Smooth muscle cell (in vitro differentiated cells): ENCODE measurements around the gene RAB3C. TPM values are rescaled to one million over a fixed set of nuclear protein-coding genes. Genes with fewer than 3 reads are reported as not detected.

ENCODE experiments used
- DNase-seq: peaks from one replicate; lab custom pipeline; 2025; ENCODE audit not compliant: unreplicated experiment; lab: John Stamatoyannopoulos, UW
- H2AFZ ChIP-seq: fragments of 200-600 bp; sonication (generic); 2 replicates; pipeline ENCODE4 v1.6.0; 2016; ENCODE audit warnings: antibody characterized with exemption, low read depth, mild to moderate bottlenecking
- H3F3A ChIP-seq: fragments of 200-600 bp; sonication (generic); 2 replicates; pipeline ENCODE4 v1.6.0; 2017; ENCODE audit warnings: antibody characterized with exemption, low read depth
- H3K27ac ChIP-seq: fragments of 200-600 bp; sonication (generic); 2 replicates; pipeline ENCODE4 v1.5.1; 2016; ENCODE audit warnings: low read depth, mild to moderate bottlenecking
- H3K27me3 ChIP-seq: fragments of 200-600 bp; sonication (generic); 2 replicates; pipeline ENCODE4 v1.6.1; 2016; ENCODE audit warnings: low read depth, mild to moderate bottlenecking
- H3K36me3 ChIP-seq: fragments of 200-600 bp; sonication (generic); 2 replicates; pipeline ENCODE4 v1.5.1; 2016; ENCODE audit warnings: low read depth
- H3K4me1 ChIP-seq: fragments of 200-600 bp; sonication (generic); 2 replicates; pipeline ENCODE4 v1.5.1; 2016; ENCODE audit warnings: low read depth
- H3K4me2 ChIP-seq: fragments of 200-600 bp; sonication (generic); 2 replicates; pipeline ENCODE4 v1.6.0; 2016; ENCODE audit warnings: mild to moderate bottlenecking
- H3K4me3 ChIP-seq: fragments of 200-600 bp; sonication (generic); 2 replicates; pipeline ENCODE4 v1.5.1; 2016; ENCODE audit warnings: mild to moderate bottlenecking
- H3K79me2 ChIP-seq: fragments of 200-600 bp; sonication (generic); 2 replicates; pipeline ENCODE4 v1.6.0; 2016; ENCODE audit warnings: low read depth, mild to moderate bottlenecking
- H3K9ac ChIP-seq: fragments of 200-600 bp; sonication (generic); 2 replicates; pipeline ENCODE4 v1.6.0; 2016; ENCODE audit warnings: low read depth
- H3K9me3 ChIP-seq: fragments of 200-600 bp; sonication (generic); replicated peaks from 2 replicates; pipeline ENCODE4 v1.5.1; 2016; ENCODE audit warnings: low read depth
- H4K20me1 ChIP-seq: fragments of 200-600 bp; sonication (generic); 2 replicates; pipeline ENCODE4 v1.6.0; 2016; ENCODE audit warnings: low read depth
- WGBS: methylation state at CpG from one replicate; pipeline ENCODE4 v1.1.7; 2016; ENCODE audit warnings: low lambda C conversion rate; 5-methylcytosine and 5-hydroxymethylcytosine counted together
- polyA plus RNA-seq: library from polyadenylated mRNA; unstranded; fragments of >200 nt; fragmentation: Nextera tagmentation; extraction: Ambion mirVana; gene quantifications from 2 replicates; pipeline ENCODE4 v1.2.1, GENCODE V29; 2016
- total RNA-seq: library from RNA; depleted of rRNA; stranded (reverse); fragments of >200 nt; gene quantifications from 2 replicates; pipeline ENCODE4 v1.2.3, GENCODE V29; 2014
- TF ChIP-seq, protein P1 (sequence below): fragments of 200-600 bp; sonication (generic); IDR thresholded peaks from 2 replicates; pipeline ENCODE4 v1.5.1; 2017; ENCODE audit warnings: borderline replicate concordance, mild to moderate bottlenecking, antibody characterized with exemption; ENCODE audit not compliant: insufficient read depth, poor library complexity, severe bottlenecking

RAB3C gene
- total and polyA plus RNA-seq, 2 experiments from 2014 or later: 0.10 to 1.1 TPM

DNA sequence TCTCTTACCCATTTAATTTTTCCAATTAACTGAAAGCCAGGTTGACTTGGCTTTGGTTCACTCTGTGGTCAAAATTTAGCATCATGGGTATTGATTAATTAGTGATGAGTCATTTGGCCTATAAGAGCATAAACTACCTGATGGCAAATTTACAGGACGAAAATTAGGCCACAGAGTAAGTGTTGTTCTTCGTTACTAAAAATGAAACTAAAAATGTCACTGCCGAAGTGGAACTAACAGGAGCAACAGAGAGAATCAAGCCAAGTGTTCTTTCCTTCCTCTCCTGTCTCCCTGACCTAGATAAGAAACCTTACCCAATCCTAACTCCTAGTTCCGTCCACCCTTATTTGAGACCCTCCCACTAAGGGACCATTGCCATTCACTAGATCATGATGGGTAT, 176.9 kb downstream of the RAB3C start:
- H3K27me3 ChIP-seq: no peaks in the 10 kb centered on the region
- H3K4me1 ChIP-seq: no peaks in the 10 kb centered on the region
- H3K79me2 ChIP-seq: no peaks in the 10 kb centered on the region
- no peaks in the 10 kb centered on the region for H4K20me1 ChIP-seq
- no peak overlapping the region for H3K27ac ChIP-seq
- H3K9me3 ChIP-seq: no peaks in the 10 kb centered on the region
- H3K4me2 ChIP-seq: no peak overlapping the region
- DNase-seq: no peak
- no peaks in the 10 kb centered on the region for H3F3A ChIP-seq
- H3K36me3 ChIP-seq: no peaks in the 10 kb centered on the region
- H3K9ac ChIP-seq: no peak overlapping the region
- H2AFZ ChIP-seq: no peak overlapping the region
- WGBS: 88% methylated on average over 4 of the region's 4 CpGs
- TF ChIP-seq, protein P1, sequence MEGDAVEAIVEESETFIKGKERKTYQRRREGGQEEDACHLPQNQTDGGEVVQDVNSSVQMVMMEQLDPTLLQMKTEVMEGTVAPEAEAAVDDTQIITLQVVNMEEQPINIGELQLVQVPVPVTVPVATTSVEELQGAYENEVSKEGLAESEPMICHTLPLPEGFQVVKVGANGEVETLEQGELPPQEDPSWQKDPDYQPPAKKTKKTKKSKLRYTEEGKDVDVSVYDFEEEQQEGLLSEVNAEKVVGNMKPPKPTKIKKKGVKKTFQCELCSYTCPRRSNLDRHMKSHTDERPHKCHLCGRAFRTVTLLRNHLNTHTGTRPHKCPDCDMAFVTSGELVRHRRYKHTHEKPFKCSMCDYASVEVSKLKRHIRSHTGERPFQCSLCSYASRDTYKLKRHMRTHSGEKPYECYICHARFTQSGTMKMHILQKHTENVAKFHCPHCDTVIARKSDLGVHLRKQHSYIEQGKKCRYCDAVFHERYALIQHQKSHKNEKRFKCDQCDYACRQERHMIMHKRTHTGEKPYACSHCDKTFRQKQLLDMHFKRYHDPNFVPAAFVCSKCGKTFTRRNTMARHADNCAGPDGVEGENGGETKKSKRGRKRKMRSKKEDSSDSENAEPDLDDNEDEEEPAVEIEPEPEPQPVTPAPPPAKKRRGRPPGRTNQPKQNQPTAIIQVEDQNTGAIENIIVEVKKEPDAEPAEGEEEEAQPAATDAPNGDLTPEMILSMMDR: no peak
- no peak overlapping the region for H3K4me3 ChIP-seq

DNA sequence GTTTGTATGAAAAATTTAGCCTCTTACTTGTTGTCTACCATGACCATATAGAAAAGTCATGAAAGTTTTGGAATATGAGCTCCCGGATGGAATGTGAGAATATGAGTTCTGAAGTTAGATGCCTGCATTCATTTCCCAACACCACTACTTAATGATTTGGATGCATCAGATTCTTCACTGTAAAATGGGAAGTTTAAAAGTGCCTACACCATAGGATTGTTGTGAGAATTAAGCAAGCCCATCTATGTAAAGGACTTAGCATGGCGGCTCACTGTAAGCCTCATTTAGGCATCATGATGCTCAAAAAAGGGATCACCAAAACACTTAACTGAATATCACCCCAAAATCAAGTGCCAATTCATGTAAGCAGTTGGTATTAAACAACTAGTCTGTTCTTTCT, 177.3 kb downstream of the RAB3C start:
- H3K4me2 ChIP-seq: no peak overlapping the region
- no peak overlapping the region for H2AFZ ChIP-seq
- no peak for DNase-seq
- H3K4me3 ChIP-seq: no peak overlapping the region
- no peaks in the 10 kb centered on the region for H3K27me3 ChIP-seq
- H3K36me3 ChIP-seq: no peaks in the 10 kb centered on the region
- no peak overlapping the region for H3K9ac ChIP-seq
- no peaks in the 10 kb centered on the region for H3K79me2 ChIP-seq
- 98% methylated on average over 2 of the region's 2 CpGs for WGBS
- H3K9me3 ChIP-seq: no peaks in the 10 kb centered on the region
- TF ChIP-seq, protein P1: no peak
- H3F3A ChIP-seq: no peaks in the 10 kb centered on the region
- no peak overlapping the region for H3K27ac ChIP-seq
- no peaks in the 10 kb centered on the region for H4K20me1 ChIP-seq
- no peaks in the 10 kb centered on the region for H3K4me1 ChIP-seq

DNA sequence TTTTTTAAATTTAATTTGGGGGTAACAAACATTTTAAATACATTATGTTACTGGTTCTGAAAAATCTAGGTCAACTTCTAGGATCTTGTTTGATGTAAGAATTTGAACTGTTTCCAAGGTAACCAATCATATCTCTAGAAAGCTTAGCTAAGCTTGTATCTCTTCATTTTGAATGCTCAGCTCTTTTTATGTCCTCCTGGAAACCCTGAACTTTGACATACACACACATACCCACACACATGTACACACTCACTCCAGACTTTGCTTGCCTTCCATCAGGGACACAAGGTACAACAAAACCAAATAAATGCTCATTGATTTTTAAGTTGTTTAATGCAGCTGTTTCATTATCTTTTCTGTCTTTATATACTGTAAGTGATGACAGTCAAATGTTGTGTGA, 178.5 kb downstream of the RAB3C start:
- Histone ChIP-seq H3K4me2 (no peak overlapping the region), H4K20me1 (no peaks in the 10 kb centered on the region), H3K4me1 (no peaks in the 10 kb centered on the region), H3K9me3 (no peaks in the 10 kb centered on the region), H3K27ac (no peak overlapping the region), H3K27me3 (no peaks in the 10 kb centered on the region), H3K9ac (no peak overlapping the region), H3K36me3 (no peaks in the 10 kb centered on the region), H3K79me2 (no peaks in the 10 kb centered on the region), H3K4me3 (no peak overlapping the region), H3F3A (no peaks in the 10 kb centered on the region), H2AFZ (no peak overlapping the region)
- no peak for DNase-seq
- TF ChIP-seq, protein P1: no peak

DNA sequence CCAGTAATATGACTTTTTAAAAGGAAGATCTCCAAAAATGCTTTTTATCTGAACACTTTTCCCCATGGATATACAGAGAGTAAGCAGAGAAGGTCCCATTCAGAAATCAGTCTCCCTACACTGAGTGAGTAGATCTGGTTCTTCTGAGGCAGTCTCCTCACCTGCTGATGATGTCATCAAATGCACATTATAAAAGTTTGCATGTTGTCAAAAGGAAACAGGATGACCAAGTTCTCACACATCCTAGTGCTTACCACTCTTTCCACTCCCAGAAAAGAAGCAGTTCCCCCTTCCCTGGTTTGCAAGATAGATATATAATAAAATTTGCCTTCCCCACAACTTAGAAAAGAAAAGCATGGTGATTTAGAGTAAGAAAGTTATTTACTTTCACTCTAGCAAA, 180.5 kb downstream of the RAB3C start:
- H4K20me1 ChIP-seq: no peaks in the 10 kb centered on the region
- H3K4me1 ChIP-seq: no peaks in the 10 kb centered on the region
- H3K79me2 ChIP-seq: no peaks in the 10 kb centered on the region
- H2AFZ ChIP-seq: no peak overlapping the region
- H3K4me3 ChIP-seq: no peak overlapping the region
- no peak overlapping the region for H3K9ac ChIP-seq
- H3K36me3 ChIP-seq: no peaks in the 10 kb centered on the region
- TF ChIP-seq, protein P1: no peak
- no peak overlapping the region for H3K4me2 ChIP-seq
- no peaks in the 10 kb centered on the region for H3K9me3 ChIP-seq
- no peak overlapping the region for H3K27ac ChIP-seq
- no peak for DNase-seq
- no peaks in the 10 kb centered on the region for H3F3A ChIP-seq
- no peaks in the 10 kb centered on the region for H3K27me3 ChIP-seq
